ENCODE results near the gene EIPR1.

Gene EIPR1

GRCh38 chr2:3289526-3289925, 88.1 kb downstream of the EIPR1 start:
- H3K4me3 ChIP-seq (ENCODE audit: insufficient read depth, low read length, poor library complexity, severe bottlenecking) = no peak overlapping the region
- no peaks in the 10 kb centered on the region for H3K36me3 ChIP-seq (ENCODE audit: low read length)
- no peak overlapping the region for H3K27ac ChIP-seq (ENCODE audit: low read depth, low read length)
- no peaks in the 10 kb centered on the region for H3K9me2 ChIP-seq (replicated peaks; ENCODE audit: insufficient read depth, low read length)
- no peak overlapping the region for H2AFZ ChIP-seq (ENCODE audit: low read depth, low read length, severe bottlenecking)
- no peaks in the 10 kb centered on the region for H3K9me3 ChIP-seq (ENCODE audit: insufficient read depth, low read length)
- H3F3A ChIP-seq (ENCODE audit: insufficient read depth) = no peaks in the 10 kb centered on the region
- no peak overlapping the region for H3K4me2 ChIP-seq (ENCODE audit: low read depth, low read length, poor library complexity, severe bottlenecking)
- no peak overlapping the region for H3K9ac ChIP-seq (ENCODE audit: low read length)
- TF ChIP-seq EZH2phosphoT487 (conservative IDR thresholded peaks at IDR 0.05; ENCODE audit: low read length) (no peak), CTCF (IDR thresholded peaks at IDR 0.05; ENCODE audit: insufficient read depth, low read length, poor library complexity, severe bottlenecking) (no peak)
- no peaks in the 10 kb centered on the region for H3K27me3 ChIP-seq (ENCODE audit: low read length)
- H3K79me2 ChIP-seq (ENCODE audit: insufficient read depth, low read length) = peaks cover 27% of the 10 kb centered on the region; the same call in 1 of the 2 replicates
- no peaks in the 10 kb centered on the region; the same call in 1 of the 2 replicates for H4K20me1 ChIP-seq (ENCODE audit: low read depth, low read length)

- Histone ChIP-seq H2AFZ (ENCODE audit: low read depth, low read length, severe bottlenecking) (no peak overlapping the region), H3K9me3 (ENCODE audit: insufficient read depth, low read length) (no peaks in the 10 kb centered on the region), H3K79me2 (ENCODE audit: insufficient read depth, low read length) (peaks cover 27% of the 10 kb centered on the region; the same call in 1 of the 2 replicates), H3K4me2 (ENCODE audit: low read depth, low read length, poor library complexity, severe bottlenecking) (no peak overlapping the region), H3K9me2 (replicated peaks; ENCODE audit: insufficient read depth, low read length) (no peaks in the 10 kb centered on the region), H3K27ac (ENCODE audit: low read depth, low read length) (no peak overlapping the region), H3K9ac (ENCODE audit: low read length) (no peak overlapping the region), H3F3A (ENCODE audit: insufficient read depth) (no peaks in the 10 kb centered on the region), H3K36me3 (ENCODE audit: low read length) (no peaks in the 10 kb centered on the region), H3K4me3 (ENCODE audit: insufficient read depth, low read length, poor library complexity, severe bottlenecking) (no peak overlapping the region), H4K20me1 (ENCODE audit: low read depth, low read length) (no peaks in the 10 kb centered on the region; the same call in 1 of the 2 replicates), H3K27me3 (ENCODE audit: low read length) (no peaks in the 10 kb centered on the region)
- TF ChIP-seq CTCF (IDR thresholded peaks at IDR 0.05; ENCODE audit: insufficient read depth, low read length, poor library complexity, severe bottlenecking) (no peak), EZH2phosphoT487 (conservative IDR thresholded peaks at IDR 0.05; ENCODE audit: low read length) (no peak)
Measured at GRCh38 chr2:3289171-3289515, 88.5 kb downstream of the EIPR1 start.

GRCh38 chr2:3288470-3289170, 89.0 kb downstream of the EIPR1 start:
- H3K9ac ChIP-seq (ENCODE audit: low read length) = no peak overlapping the region
- TF ChIP-seq CTCF (IDR thresholded peaks at IDR 0.05; ENCODE audit: insufficient read depth, low read length, poor library complexity, severe bottlenecking) (no peak), EZH2phosphoT487 (conservative IDR thresholded peaks at IDR 0.05; ENCODE audit: low read length) (no peak)

More at GRCh38 chr2:3288470-3289170, 89.0 kb downstream of the EIPR1 start:
- Histone ChIP-seq H3K36me3 (ENCODE audit: low read length) (no peaks in the 10 kb centered on the region), H3K9me3 (ENCODE audit: insufficient read depth, low read length) (no peaks in the 10 kb centered on the region), H3K4me3 (ENCODE audit: insufficient read depth, low read length, poor library complexity, severe bottlenecking) (no peak overlapping the region), H3K4me2 (ENCODE audit: low read depth, low read length, poor library complexity, severe bottlenecking) (no peak overlapping the region), H2AFZ (ENCODE audit: low read depth, low read length, severe bottlenecking) (no peak overlapping the region), H3F3A (ENCODE audit: insufficient read depth) (no peaks in the 10 kb centered on the region), H3K27me3 (ENCODE audit: low read length) (no peaks in the 10 kb centered on the region), H3K79me2 (ENCODE audit: insufficient read depth, low read length) (peaks cover 27% of the 10 kb centered on the region; the same call in 1 of the 2 replicates), H3K27ac (ENCODE audit: low read depth, low read length) (no peak overlapping the region), H4K20me1 (ENCODE audit: low read depth, low read length) (no peaks in the 10 kb centered on the region; the same call in 1 of the 2 replicates), H3K9me2 (replicated peaks; ENCODE audit: insufficient read depth, low read length) (no peaks in the 10 kb centered on the region)
